Nephron (organoid): ENCODE data around the gene VWA5B1.

ENCODE experiments used
- H3K27ac Mint-ChIP-seq, 3 experiments: 2 replicates each; pipeline ENCODE4 v1.8.0; 2020; ENCODE audit warnings: mixed read lengths in 3 of 3, mild to moderate bottlenecking in 2 of 3, moderate library complexity in 1 of 3
- H3K27me3 Mint-ChIP-seq: 2 replicates; pipeline ENCODE4 v1.8.0; 2021; ENCODE audit warnings: low read depth, mild to moderate bottlenecking, moderate library complexity, mixed read lengths
- H3K36me3 Mint-ChIP-seq: 2 replicates; pipeline ENCODE4 v1.8.0; 2020; ENCODE audit warnings: low read depth, mixed read lengths
- H3K4me1 Mint-ChIP-seq: 2 replicates; pipeline ENCODE4 v1.8.0; 2020; ENCODE audit warnings: mixed read lengths
- H3K4me3 Mint-ChIP-seq, 3 experiments: 2 replicates each; pipeline ENCODE4 v1.8.0; 2020; ENCODE audit warnings: mild to moderate bottlenecking in 3 of 3, mixed read lengths in 3 of 3, moderate library complexity in 2 of 3
- H3K9me3 Mint-ChIP-seq: 2 replicates; pipeline ENCODE4 v1.8.0; 2020; ENCODE audit warnings: mixed read lengths
- CTCF ChIP-seq, 3 experiments: fragments of 200-600 bp; sonication (generic); IDR thresholded peaks; one replicate each; pipeline ENCODE4 v1.5.0; 2021; ENCODE audit warnings: antibody characterized with exemption in 3 of 3; ENCODE audit not compliant: unreplicated experiment in 3 of 3

VWA5B1 gene

GRCh38 chr1:20278692-20279130, 12.0 kb upstream of the VWA5B1 start:
- H3K36me3 Mint-ChIP-seq: no peaks in the 10 kb centered on the region
- peaks cover 20% of the 10 kb centered on the region for H3K4me1 Mint-ChIP-seq
- no peak overlapping the region for H3K4me3 Mint-ChIP-seq
- peaks cover 32% of the 10 kb centered on the region for H3K27me3 Mint-ChIP-seq
- TF ChIP-seq CTCF (IDR thresholded peaks at IDR 0.05; ENCODE audit: unreplicated experiment in 3 of 3): no peak
- H3K27ac Mint-ChIP-seq: no peak overlapping the region
- no peaks in the 10 kb centered on the region for H3K9me3 Mint-ChIP-seq

- Mint-ChIP-seq H3K27ac (peak overlapping the region in 2 of 3 experiments; percentile 11 to 27), H3K4me1 (peaks cover 20% of the 10 kb centered on the region), H3K9me3 (no peaks in the 10 kb centered on the region), H3K4me3 (peak overlapping the region in 1 of 3 experiments; percentile 9), H3K36me3 (no peaks in the 10 kb centered on the region), H3K27me3 (peaks cover 35% of the 10 kb centered on the region)
- TF ChIP-seq CTCF (IDR thresholded peaks at IDR 0.05; ENCODE audit: unreplicated experiment in 3 of 3): no peak
Observed at GRCh38 chr1:20279509-20279908, 11.2 kb upstream of the VWA5B1 start.

GRCh38 chr1:20280341-20280740, 10.3 kb upstream of the VWA5B1 start:
- Mint-ChIP-seq H3K4me1 (peaks cover 20% of the 10 kb centered on the region), H3K4me3 (no peak overlapping the region), H3K27me3 (peaks cover 42% of the 10 kb centered on the region)

GRCh38 chr1:20280906-20281305, 9.8 kb upstream of the VWA5B1 start:
- H3K4me3 Mint-ChIP-seq: no peak overlapping the region
- no peak for TF ChIP-seq CTCF (IDR thresholded peaks at IDR 0.05; ENCODE audit: unreplicated experiment in 3 of 3)
- peaks cover 20% of the 10 kb centered on the region for H3K4me1 Mint-ChIP-seq
- H3K9me3 Mint-ChIP-seq: peaks cover 12% of the 10 kb centered on the region
- peaks cover 41% of the 10 kb centered on the region for H3K27me3 Mint-ChIP-seq
- no peak overlapping the region for H3K27ac Mint-ChIP-seq
- no peaks in the 10 kb centered on the region for H3K36me3 Mint-ChIP-seq

More at GRCh38 chr1:20280341-20280740, 10.3 kb upstream of the VWA5B1 start:
- H3K9me3 Mint-ChIP-seq: peaks cover 7% of the 10 kb centered on the region
- peak overlapping the region in 1 of 3 experiments; percentile 73 for H3K27ac Mint-ChIP-seq
- no peaks in the 10 kb centered on the region for H3K36me3 Mint-ChIP-seq
- no peak for TF ChIP-seq CTCF (IDR thresholded peaks at IDR 0.05; ENCODE audit: unreplicated experiment in 3 of 3)

- H3K4me1 Mint-ChIP-seq: peaks cover 20% of the 10 kb centered on the region
- no peak overlapping the region for H3K27ac Mint-ChIP-seq
- TF ChIP-seq CTCF (IDR thresholded peaks at IDR 0.05; ENCODE audit: unreplicated experiment in 3 of 3): no peak
- no peak overlapping the region for H3K4me3 Mint-ChIP-seq
- peaks cover 14% of the 10 kb centered on the region for H3K9me3 Mint-ChIP-seq
- peaks cover 46% of the 10 kb centered on the region for H3K27me3 Mint-ChIP-seq
- H3K36me3 Mint-ChIP-seq: no peaks in the 10 kb centered on the region
Observed at GRCh38 chr1:20281801-20282200, 8.9 kb upstream of the VWA5B1 start.

- H3K36me3 Mint-ChIP-seq: no peaks in the 10 kb centered on the region
- H3K27ac Mint-ChIP-seq: no peak overlapping the region
- no peak overlapping the region for H3K4me3 Mint-ChIP-seq
- peaks cover 20% of the 10 kb centered on the region for H3K4me1 Mint-ChIP-seq
- no peak for TF ChIP-seq CTCF (IDR thresholded peaks at IDR 0.05; ENCODE audit: unreplicated experiment in 3 of 3)
- H3K9me3 Mint-ChIP-seq: peaks cover 14% of the 10 kb centered on the region
- H3K27me3 Mint-ChIP-seq: peaks cover 43% of the 10 kb centered on the region
Observed at GRCh38 chr1:20282533-20282932, 8.1 kb upstream of the VWA5B1 start.
